Measurements from ENCODE around the gene SCGB1D4. TPM values are rescaled to one million over a fixed set of nuclear protein-coding genes. Genes with fewer than 3 reads are reported as not detected.
"Not testable (repeated sequence)": the region's sequence is repeated elsewhere in the genome, so short reads cannot be mapped to it uniquely, and the experiment has no call there.

SCGB1D4 gene
- not detected in 2 replicates for total RNA-seq

DNA sequence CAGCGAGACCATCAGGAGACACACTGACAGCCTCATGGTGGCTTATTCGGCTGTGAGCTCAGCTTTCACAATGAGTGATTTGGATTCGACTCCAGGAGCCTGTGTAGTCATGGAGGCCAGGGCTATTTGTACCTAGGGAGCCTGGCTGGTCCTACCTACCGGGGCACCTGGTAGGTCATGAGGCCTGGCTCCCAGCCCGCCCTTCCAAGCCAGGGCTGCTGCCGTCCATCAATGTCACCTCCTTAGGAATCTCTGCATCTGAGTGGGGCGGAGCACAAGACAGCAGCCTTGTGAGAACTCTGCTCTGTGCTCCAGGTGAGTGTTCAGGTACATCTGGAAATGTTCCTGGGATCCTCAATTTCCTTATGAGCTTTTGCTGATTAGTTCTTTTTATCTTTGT is at the start of gene SCGB1D4:
SCGB1D4 (minus strand) TSS at position 101 of the 400 bp plus-strand sequence; CDS start at position 36, 65 bp downstream.
- no peak for DNase-seq (ENCODE audit: low read depth in 2 of 2)

DNA sequence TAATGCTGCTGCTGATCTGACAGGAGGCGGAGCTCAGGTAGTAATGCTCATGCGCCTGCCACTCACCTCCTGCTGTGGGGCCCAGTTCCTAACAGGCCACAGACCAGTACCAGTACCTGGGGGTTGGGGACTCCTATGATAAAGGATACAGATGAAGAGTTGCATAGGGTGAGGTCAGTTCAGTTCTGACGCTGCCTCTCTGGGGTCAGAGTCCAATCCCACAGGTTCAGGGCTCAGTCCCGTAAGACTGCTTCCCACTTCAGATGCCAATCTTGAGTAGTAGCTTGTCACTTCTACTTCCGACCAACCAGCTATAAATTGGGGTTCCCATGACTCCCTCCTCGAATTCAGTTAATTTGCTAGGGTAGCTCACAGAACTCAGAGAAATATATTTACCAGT is 47.0 kb upstream of the SCGB1D4 start:
- no peak for DNase-seq (ENCODE audit: low read depth in 2 of 2)

- no peak for DNase-seq (ENCODE audit: low read depth in 2 of 2)
Measured at GRCh38 chr11:62344210-62344609, 45.3 kb upstream of the SCGB1D4 start.

GRCh38 chr11:62343646-62344190 is 44.8 kb upstream of the SCGB1D4 start:
- DNase-seq (ENCODE audit: low read depth in 2 of 2), result not testable (repeated sequence)

- DNase-seq (ENCODE audit: low read depth in 2 of 2), result peak in 1 of 2 donors; percentile 40
Measured at GRCh38 chr11:62341588-62341987, 42.7 kb upstream of the SCGB1D4 start.

- peak; percentile 76 to 77 for DNase-seq (ENCODE audit: low read depth in 2 of 2)
Measured at GRCh38 chr11:62340269-62340901, 41.5 kb upstream of the SCGB1D4 start.

- no peak for DNase-seq (ENCODE audit: low read depth in 2 of 2)
Measured at GRCh38 chr11:62338218-62338617, 39.3 kb upstream of the SCGB1D4 start.

DNA sequence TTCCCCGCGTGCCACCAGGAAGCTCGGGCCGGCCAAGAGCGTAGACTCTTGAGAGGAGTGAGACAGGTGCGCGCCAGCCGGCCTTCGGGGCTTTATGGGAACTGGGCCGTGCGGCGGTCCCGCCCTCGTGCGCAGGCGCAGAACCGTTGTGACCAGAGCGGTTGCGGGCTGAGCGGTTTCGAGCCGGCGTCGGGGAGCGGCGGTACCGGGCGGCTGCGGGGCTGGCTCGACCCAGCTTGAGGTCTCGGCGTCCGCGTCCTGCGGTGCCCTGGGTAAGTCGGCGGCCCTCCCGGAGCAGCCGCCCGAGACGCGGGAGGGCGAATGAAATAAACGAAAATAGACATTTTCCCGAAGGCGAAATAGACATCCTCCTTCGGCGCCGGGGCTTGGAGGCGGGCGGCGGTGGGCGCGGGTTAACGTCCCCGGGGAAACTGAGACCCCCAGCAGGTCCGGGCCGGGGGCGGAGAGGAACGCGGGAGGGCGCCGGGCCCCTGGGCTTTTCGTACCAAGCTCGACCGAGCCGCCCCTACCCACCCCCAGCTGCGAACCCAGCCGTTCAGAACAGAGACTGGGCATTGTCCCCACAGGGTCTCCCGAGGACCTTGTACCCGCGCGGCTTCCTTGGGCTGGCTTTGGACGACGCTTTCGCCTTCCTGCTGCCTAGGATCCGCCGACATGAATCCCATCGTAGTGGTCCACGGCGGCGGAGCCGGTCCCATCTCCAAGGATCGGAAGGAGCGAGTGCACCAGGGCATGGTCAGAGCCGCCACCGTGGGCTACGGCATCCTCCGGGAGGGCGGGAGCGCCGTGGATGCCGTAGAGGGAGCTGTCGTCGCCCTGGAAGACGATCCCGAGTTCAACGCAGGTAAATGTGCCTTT is 38.7 kb upstream of the SCGB1D4 start, which contains the start of gene ASRGL1:
ASRGL1 (plus strand) TSS at position 146 of the 879 bp plus-strand sequence; CDS start at position 676, 530 bp downstream.
- peak; percentile 69 to 81 for DNase-seq (ENCODE audit: low read depth in 2 of 2)

GRCh38 chr11:62336949-62337302 is 38.1 kb upstream of the SCGB1D4 start:
- DNase-seq (ENCODE audit: low read depth in 2 of 2), result not testable (repeated sequence)

GRCh38 chr11:62333768-62334167 is 34.9 kb upstream of the SCGB1D4 start:
- no peak for DNase-seq (ENCODE audit: low read depth in 2 of 2)

GRCh38 chr11:62331264-62331663 is 32.4 kb upstream of the SCGB1D4 start:
- not testable (repeated sequence) for DNase-seq (ENCODE audit: low read depth in 2 of 2)

GRCh38 chr11:62327541-62327940 is 28.7 kb upstream of the SCGB1D4 start:
- not testable (repeated sequence) for DNase-seq (ENCODE audit: low read depth in 2 of 2)

- DNase-seq (ENCODE audit: low read depth in 2 of 2), result not testable (repeated sequence)
Measured at GRCh38 chr11:62326719-62327118, 27.8 kb upstream of the SCGB1D4 start.

DNA sequence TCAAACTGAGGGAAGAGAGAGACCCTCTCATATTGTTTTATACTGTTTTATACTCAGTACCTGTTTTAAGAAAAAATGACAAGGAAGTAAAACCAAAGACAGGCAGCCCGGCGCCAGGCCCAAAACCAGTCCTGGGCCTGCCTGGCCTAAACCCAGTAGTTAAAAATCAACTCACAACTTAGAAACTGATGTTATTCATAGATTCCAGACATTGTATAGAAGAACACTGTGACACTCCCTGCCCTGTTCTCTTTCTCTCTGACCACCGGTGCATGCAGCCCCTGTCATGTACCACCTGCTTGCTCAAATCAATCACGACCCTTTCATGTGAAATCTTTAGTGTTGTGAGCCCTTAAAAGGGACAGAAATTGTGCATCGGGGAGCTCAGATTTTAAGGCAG is 26.9 kb upstream of the SCGB1D4 start:
- not testable (repeated sequence) for DNase-seq (ENCODE audit: low read depth in 2 of 2)

DNA sequence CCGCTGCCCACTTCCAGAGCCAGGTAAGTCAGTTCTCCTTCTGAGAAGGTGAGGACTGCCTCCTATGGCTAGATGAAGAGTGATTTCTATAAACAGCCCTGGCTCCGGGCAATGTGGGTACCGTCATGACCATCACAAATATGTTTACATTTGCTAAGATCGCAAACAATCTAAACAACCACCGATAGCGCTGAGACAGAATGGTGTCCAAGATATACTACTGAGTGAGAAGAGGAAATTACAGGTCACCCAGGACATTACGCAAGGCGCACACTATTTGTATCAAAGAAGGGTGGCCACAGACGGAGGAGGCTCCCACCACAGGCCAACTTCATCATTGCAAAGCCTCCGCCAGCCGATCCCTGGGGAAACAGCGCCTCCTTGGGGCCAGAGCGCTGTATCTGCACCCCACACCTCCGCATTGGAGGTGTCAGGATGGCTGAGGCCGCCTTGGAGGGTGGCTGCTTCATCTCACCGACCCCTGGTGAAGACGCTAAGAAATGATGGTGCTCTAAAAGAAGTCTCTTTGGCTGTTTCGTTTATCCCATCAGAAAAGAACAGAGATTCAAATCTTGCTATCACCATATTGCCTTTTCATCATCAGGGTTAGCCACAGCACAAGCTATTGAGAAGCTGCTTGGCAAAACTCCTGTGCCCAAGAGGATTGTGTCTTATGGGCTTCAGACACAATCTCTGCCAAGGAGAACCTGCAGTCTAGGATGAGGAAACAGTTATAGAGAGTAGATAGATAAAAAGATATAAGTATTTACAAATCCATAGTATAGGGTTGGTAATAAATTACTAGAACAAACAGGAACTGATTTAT is 26.1 kb upstream of the SCGB1D4 start:
- peak; percentile 61 to 71 for DNase-seq (ENCODE audit: low read depth in 2 of 2)

DNA sequence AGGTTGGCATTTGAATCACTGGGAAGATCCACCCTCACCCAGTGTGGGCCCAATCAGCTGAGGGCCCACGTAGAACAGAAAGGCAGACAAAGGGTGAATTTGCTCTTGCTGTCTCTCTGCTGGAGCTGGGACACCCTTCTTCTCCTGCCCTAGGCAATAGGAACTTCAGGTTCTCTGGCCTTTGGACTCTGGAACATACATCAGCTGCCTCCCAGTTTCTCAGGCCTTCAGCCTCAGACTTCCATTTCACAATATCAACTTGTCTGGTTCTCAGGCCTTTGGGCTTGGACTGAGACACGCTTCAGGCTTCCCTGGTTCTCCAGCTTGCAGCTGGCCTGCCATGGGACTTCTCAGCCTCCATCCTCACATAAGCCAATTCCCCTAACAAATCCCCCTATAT is 23.6 kb upstream of the SCGB1D4 start:
- no peak for DNase-seq (ENCODE audit: low read depth in 2 of 2)

DNA sequence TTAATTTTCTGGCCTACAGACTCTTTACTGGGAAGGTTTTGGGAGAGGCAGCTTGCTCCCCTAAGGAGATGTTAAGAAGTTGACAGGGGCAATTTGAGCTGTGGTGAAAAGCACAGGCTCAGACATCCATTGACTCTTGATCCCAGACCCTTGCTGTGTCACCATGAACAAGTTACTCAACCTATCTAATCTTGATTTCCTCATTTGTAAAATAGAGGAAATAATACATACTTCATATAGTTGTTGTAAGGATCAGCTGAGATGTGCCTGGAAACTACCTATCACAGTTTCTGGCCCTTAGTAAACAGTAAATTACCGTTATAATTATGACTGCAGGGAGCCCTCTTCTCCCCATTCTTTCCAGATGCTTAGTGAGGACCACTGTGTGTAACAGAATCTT is 16.6 kb upstream of the SCGB1D4 start:
- DNase-seq (ENCODE audit: low read depth in 2 of 2), result no peak

- DNase-seq (ENCODE audit: low read depth in 2 of 2), result no peak
Measured at GRCh38 chr11:62309991-62310390, 11.1 kb upstream of the SCGB1D4 start.

GRCh38 chr11:62307950-62308349 is 9.1 kb upstream of the SCGB1D4 start:
- DNase-seq (ENCODE audit: low read depth in 2 of 2), result no peak

GRCh38 chr11:62306227-62306626 is 7.4 kb upstream of the SCGB1D4 start:
- no peak for DNase-seq (ENCODE audit: low read depth in 2 of 2)

GRCh38 chr11:62295504-62295903 is 3.4 kb downstream of the SCGB1D4 start:
- DNase-seq (ENCODE audit: low read depth in 2 of 2), result peak; percentile 38 to 56
